ENCODE results near the gene MELTF.
"Not testable (repeated sequence)": the region's sequence is repeated elsewhere in the genome, so short reads cannot be mapped to it uniquely, and the experiment has no call there.

The MELTF gene

GRCh38 chr3:197064771-197065170, 35.2 kb upstream of the MELTF start:
- TF ChIP-seq PPARA (CRISPR knock-in tag; IDR thresholded peaks at IDR 0.05; ENCODE audit: borderline replicate concordance) = no peak
- no peak for TF ChIP-seq ESRRG (CRISPR knock-in tag; IDR thresholded peaks at IDR 0.05)
- no peak for TF ChIP-seq TCF4 (CRISPR knock-in tag; IDR thresholded peaks at IDR 0.05; ENCODE audit: borderline replicate concordance)
- no peak for TF ChIP-seq ZFP3 (CRISPR knock-in tag; IDR thresholded peaks at IDR 0.05)
- TF ChIP-seq, protein P1, sequence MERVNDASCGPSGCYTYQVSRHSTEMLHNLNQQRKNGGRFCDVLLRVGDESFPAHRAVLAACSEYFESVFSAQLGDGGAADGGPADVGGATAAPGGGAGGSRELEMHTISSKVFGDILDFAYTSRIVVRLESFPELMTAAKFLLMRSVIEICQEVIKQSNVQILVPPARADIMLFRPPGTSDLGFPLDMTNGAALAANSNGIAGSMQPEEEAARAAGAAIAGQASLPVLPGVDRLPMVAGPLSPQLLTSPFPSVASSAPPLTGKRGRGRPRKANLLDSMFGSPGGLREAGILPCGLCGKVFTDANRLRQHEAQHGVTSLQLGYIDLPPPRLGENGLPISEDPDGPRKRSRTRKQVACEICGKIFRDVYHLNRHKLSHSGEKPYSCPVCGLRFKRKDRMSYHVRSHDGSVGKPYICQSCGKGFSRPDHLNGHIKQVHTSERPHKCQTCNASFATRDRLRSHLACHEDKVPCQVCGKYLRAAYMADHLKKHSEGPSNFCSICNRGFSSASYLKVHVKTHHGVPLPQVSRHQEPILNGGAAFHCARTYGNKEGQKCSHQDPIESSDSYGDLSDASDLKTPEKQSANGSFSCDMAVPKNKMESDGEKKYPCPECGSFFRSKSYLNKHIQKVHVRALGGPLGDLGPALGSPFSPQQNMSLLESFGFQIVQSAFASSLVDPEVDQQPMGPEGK (CRISPR knock-in tag; IDR thresholded peaks at IDR 0.05; ENCODE audit: borderline replicate concordance) = no peak
- no peak for TF ChIP-seq TOX (CRISPR knock-in tag; IDR thresholded peaks at IDR 0.05; ENCODE audit: borderline replicate concordance)
- TF ChIP-seq CSDC2 (CRISPR knock-in tag; IDR thresholded peaks at IDR 0.05) = no peak
- no peak for TF ChIP-seq GLIS3 (CRISPR knock-in tag; IDR thresholded peaks at IDR 0.05)
- TF ChIP-seq, protein P2, sequence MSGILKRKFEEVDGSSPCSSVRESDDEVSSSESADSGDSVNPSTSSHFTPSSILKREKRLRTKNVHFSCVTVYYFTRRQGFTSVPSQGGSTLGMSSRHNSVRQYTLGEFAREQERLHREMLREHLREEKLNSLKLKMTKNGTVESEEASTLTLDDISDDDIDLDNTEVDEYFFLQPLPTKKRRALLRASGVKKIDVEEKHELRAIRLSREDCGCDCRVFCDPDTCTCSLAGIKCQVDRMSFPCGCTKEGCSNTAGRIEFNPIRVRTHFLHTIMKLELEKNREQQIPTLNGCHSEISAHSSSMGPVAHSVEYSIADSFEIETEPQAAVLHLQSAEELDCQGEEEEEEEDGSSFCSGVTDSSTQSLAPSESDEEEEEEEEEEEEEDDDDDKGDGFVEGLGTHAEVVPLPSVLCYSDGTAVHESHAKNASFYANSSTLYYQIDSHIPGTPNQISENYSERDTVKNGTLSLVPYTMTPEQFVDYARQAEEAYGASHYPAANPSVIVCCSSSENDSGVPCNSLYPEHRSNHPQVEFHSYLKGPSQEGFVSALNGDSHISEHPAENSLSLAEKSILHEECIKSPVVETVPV (CRISPR knock-in tag; IDR thresholded peaks at IDR 0.05) = no peak
- TF ChIP-seq, protein P3, sequence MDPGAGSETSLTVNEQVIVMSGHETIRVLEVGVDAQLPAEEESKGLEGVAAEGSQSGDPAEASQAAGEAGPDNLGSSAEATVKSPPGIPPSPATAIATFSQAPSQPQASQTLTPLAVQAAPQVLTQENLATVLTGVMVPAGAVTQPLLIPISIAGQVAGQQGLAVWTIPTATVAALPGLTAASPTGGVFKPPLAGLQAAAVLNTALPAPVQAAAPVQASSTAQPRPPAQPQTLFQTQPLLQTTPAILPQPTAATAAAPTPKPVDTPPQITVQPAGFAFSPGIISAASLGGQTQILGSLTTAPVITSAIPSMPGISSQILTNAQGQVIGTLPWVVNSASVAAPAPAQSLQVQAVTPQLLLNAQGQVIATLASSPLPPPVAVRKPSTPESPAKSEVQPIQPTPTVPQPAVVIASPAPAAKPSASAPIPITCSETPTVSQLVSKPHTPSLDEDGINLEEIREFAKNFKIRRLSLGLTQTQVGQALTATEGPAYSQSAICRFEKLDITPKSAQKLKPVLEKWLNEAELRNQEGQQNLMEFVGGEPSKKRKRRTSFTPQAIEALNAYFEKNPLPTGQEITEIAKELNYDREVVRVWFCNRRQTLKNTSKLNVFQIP (CRISPR knock-in tag; IDR thresholded peaks at IDR 0.05; ENCODE audit: borderline replicate concordance, low read depth) = no peak
- TF ChIP-seq SNAI2 (CRISPR knock-in tag; IDR thresholded peaks at IDR 0.05) = no peak
- TF ChIP-seq ZNF70 (CRISPR knock-in tag; IDR thresholded peaks at IDR 0.05) = no peak
- no peak for TF ChIP-seq BACH2 (CRISPR knock-in tag; IDR thresholded peaks at IDR 0.05; ENCODE audit: borderline replicate concordance)
- TF ChIP-seq, protein P4, sequence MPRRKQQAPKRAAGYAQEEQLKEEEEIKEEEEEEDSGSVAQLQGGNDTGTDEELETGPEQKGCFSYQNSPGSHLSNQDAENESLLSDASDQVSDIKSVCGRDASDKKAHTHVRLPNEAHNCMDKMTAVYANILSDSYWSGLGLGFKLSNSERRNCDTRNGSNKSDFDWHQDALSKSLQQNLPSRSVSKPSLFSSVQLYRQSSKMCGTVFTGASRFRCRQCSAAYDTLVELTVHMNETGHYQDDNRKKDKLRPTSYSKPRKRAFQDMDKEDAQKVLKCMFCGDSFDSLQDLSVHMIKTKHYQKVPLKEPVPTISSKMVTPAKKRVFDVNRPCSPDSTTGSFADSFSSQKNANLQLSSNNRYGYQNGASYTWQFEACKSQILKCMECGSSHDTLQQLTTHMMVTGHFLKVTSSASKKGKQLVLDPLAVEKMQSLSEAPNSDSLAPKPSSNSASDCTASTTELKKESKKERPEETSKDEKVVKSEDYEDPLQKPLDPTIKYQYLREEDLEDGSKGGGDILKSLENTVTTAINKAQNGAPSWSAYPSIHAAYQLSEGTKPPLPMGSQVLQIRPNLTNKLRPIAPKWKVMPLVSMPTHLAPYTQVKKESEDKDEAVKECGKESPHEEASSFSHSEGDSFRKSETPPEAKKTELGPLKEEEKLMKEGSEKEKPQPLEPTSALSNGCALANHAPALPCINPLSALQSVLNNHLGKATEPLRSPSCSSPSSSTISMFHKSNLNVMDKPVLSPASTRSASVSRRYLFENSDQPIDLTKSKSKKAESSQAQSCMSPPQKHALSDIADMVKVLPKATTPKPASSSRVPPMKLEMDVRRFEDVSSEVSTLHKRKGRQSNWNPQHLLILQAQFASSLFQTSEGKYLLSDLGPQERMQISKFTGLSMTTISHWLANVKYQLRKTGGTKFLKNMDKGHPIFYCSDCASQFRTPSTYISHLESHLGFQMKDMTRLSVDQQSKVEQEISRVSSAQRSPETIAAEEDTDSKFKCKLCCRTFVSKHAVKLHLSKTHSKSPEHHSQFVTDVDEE (CRISPR knock-in tag; IDR thresholded peaks at IDR 0.05) = no peak
- TF ChIP-seq ISL1 (CRISPR knock-in tag; IDR thresholded peaks at IDR 0.05) = no peak
- TF ChIP-seq OSR1 (CRISPR knock-in tag; IDR thresholded peaks at IDR 0.05) = no peak
- TF ChIP-seq RARB (CRISPR knock-in tag; IDR thresholded peaks at IDR 0.05) = no peak
- no peak for ATAC-seq

DNA sequence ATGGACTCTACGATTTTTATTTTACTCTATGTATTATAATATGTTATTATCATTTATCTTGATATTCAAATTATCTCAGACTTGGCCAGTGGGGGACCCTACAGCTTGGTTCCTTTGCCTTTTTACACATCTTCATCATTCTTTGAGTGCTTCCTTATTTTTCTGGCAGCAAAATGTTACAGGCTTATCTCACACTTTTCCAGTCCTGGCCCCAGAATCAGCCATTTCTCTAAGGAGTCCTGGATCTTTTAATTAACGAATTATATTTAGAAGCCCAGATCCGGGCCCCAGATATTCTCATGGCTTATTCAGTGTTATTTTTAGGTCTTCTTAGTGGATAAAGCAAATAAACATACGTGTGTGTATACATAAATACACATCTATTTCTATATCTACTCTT, 32.8 kb upstream of the MELTF start:
- TF ChIP-seq OSR1 (CRISPR knock-in tag; IDR thresholded peaks at IDR 0.05) = no peak
- no peak for TF ChIP-seq TOX (CRISPR knock-in tag; IDR thresholded peaks at IDR 0.05; ENCODE audit: borderline replicate concordance)
- ATAC-seq = no peak

GRCh38 chr3:197051637-197052036, 22.0 kb upstream of the MELTF start:
- not testable (repeated sequence) for ATAC-seq

GRCh38 chr3:197050511-197050910, 20.9 kb upstream of the MELTF start:
- ATAC-seq = no peak
- TF ChIP-seq TOX (CRISPR knock-in tag; IDR thresholded peaks at IDR 0.05; ENCODE audit: borderline replicate concordance) (no peak), ZFP3 (CRISPR knock-in tag; IDR thresholded peaks at IDR 0.05) (no peak), ZNF565 (CRISPR knock-in tag; conservative IDR thresholded peaks at IDR 0.05; ENCODE audit: low read depth) (no peak), ESRRG (CRISPR knock-in tag; IDR thresholded peaks at IDR 0.05) (no peak), ZC3H10 (CRISPR knock-in tag; IDR thresholded peaks at IDR 0.05) (no peak), GLIS3 (CRISPR knock-in tag; IDR thresholded peaks at IDR 0.05) (no peak), CSDC2 (CRISPR knock-in tag; IDR thresholded peaks at IDR 0.05) (no peak), ARNTL (CRISPR knock-in tag; IDR thresholded peaks at IDR 0.05; ENCODE audit: borderline replicate concordance, low read depth) (no peak), BACH2 (CRISPR knock-in tag; IDR thresholded peaks at IDR 0.05; ENCODE audit: borderline replicate concordance) (no peak), ZFP30 (CRISPR knock-in tag; IDR thresholded peaks at IDR 0.05) (no peak), OSR1 (CRISPR knock-in tag; IDR thresholded peaks at IDR 0.05) (no peak), PPARA (CRISPR knock-in tag; IDR thresholded peaks at IDR 0.05; ENCODE audit: borderline replicate concordance) (no peak), RARB (CRISPR knock-in tag; IDR thresholded peaks at IDR 0.05) (no peak), ZNF70 (CRISPR knock-in tag; IDR thresholded peaks at IDR 0.05) (no peak)
- TF ChIP-seq, protein P3 (CRISPR knock-in tag; IDR thresholded peaks at IDR 0.05; ENCODE audit: borderline replicate concordance, low read depth) = no peak
- TF ChIP-seq, protein P2 (CRISPR knock-in tag; IDR thresholded peaks at IDR 0.05) = no peak
- TF ChIP-seq, protein P1 (CRISPR knock-in tag; IDR thresholded peaks at IDR 0.05; ENCODE audit: borderline replicate concordance) = no peak
